Measurements from ENCODE around the gene PAGR1. TPM values are rescaled to one million over a fixed set of nuclear protein-coding genes. Genes with fewer than 3 reads are reported as not detected.

PAGR1 gene
- total and polyA plus RNA-seq, 2 of the 4 experiments (the other 2 are of a cell fraction): 10.6 to 22.1 TPM

- H2BK5ac ChIP-seq (ENCODE audit: low read depth, low read length, poor library complexity, severe bottlenecking): no peak overlapping the region
- no peak overlapping the region for H3K23ac ChIP-seq (ENCODE audit: low read depth, low read length)
- no peaks in the 10 kb centered on the region for H3K9me3 ChIP-seq (ENCODE audit: control insufficient read depth, insufficient read depth, low read length)
- no peak for DNase-seq
- H3K14ac ChIP-seq (replicated peaks; ENCODE audit: low read depth, low read length): no peak overlapping the region
- H2AFZ ChIP-seq (replicated peaks; ENCODE audit: low read length, poor library complexity): no peak overlapping the region
- no peak overlapping the region for H3K9ac ChIP-seq (ENCODE audit: low read depth, low read length)
- no TSS peak for BruUV-seq (replicated peaks)
- dilution Hi-C loops (cut with HindIII; ENCODE audit: low sequenced_read_pairs, unreplicated experiment) (no loop called here), intact Hi-C loops (cut with micrococcal nuclease) (no loop called here), in situ Hi-C loops (cut with MboI; ENCODE audit: low sequenced_read_pairs) (no loop called here)
- peaks cover 16 to 60% of the 10 kb centered on the region in 2 experiments; a peak in 3 of 4 replicates for H3K79me1 ChIP-seq (ENCODE audit: low read depth in 1 of 2, low read length in 2 of 2)
- H3K4me3 ChIP-seq (ENCODE audit: insufficient read depth, low read depth, low read length): no peak overlapping the region
- no peaks in the 10 kb centered on the region; the same call in none of the 2 replicates for H3K4me1 ChIP-seq (ENCODE audit: control insufficient read depth, insufficient read depth, low read length)
- H2BK20ac ChIP-seq (ENCODE audit: low read depth, low read length): no peak overlapping the region
- H3K9me1 ChIP-seq (ENCODE audit: insufficient read depth, low read length): peaks cover 5% of the 10 kb centered on the region; the same call in 1 of the 2 replicates
- no peak overlapping the region for H3K4ac ChIP-seq (ENCODE audit: low read depth, low read length)
- no peak for ATAC-seq (ENCODE audit: low read depth)
- ChIA-PET CTCF (interaction anchor here (0.6 kb wide), 1 partner anchor 79 kb away, joined by 8 read pairs; no protein-coding TSS in a partner anchor), POLR2A (ENCODE audit: unreplicated experiment) (no interaction called here)
- H3K18ac ChIP-seq (ENCODE audit: low read depth, low read length): no peak overlapping the region
- H2BK120ac ChIP-seq (ENCODE audit: low read depth, low read length): no peak overlapping the region
- no peak overlapping the region for H3K4me2 ChIP-seq (ENCODE audit: low read depth, low read length)
- H2BK15ac ChIP-seq (ENCODE audit: low read depth, low read length): no peak overlapping the region
- no peak overlapping the region for H4K8ac ChIP-seq (ENCODE audit: low read depth in 2 of 2, low read length in 2 of 2)
- no peak overlapping the region for H2AK9ac ChIP-seq (replicated peaks; ENCODE audit: low read depth, low read length, poor library complexity)
- H3K27me3 ChIP-seq (ENCODE audit: control insufficient read depth, insufficient read depth, low read length): no peaks in the 10 kb centered on the region
- H3K27ac ChIP-seq (ENCODE audit: insufficient read depth, low read length): no peak overlapping the region
- no peak overlapping the region for H4K5ac ChIP-seq (ENCODE audit: low read depth, low read length)
- peaks cover 73% of the 10 kb centered on the region for H3K36me3 ChIP-seq (ENCODE audit: control insufficient read depth, insufficient read depth, low read length)
- TF ChIP-seq ELK1 (IDR thresholded peaks at IDR 0.05; ENCODE audit: borderline replicate concordance, low read depth, low read length) (no peak), BHLHE40 (IDR thresholded peaks at IDR 0.05; ENCODE audit: low read depth, low read length) (no peak), MAFK (IDR thresholded peaks at IDR 0.05; ENCODE audit: low read depth, low read length) (no peak), CEBPB (IDR thresholded peaks at IDR 0.05; ENCODE audit: low read depth, low read length) (no peak), FOS (IDR thresholded peaks at IDR 0.05; ENCODE audit: low read depth, low read length) (no peak), CHD1 (IDR thresholded peaks at IDR 0.05; ENCODE audit: low read depth, low read length) (no peak), POLR2A (IDR thresholded peaks at IDR 0.05; ENCODE audit: low read depth, low read length) (no peak), RFX5 (IDR thresholded peaks at IDR 0.05; ENCODE audit: low read depth, low read length) (no peak), USF2 (IDR thresholded peaks at IDR 0.05; ENCODE audit: low read depth, low read length) (no peak), MXI1 (IDR thresholded peaks at IDR 0.05; ENCODE audit: borderline replicate concordance, low read depth, low read length) (no peak), CTCF (conservative IDR thresholded peaks at IDR 0.05; ENCODE audit: low read depth, low read length) (no peak), RCOR1 (IDR thresholded peaks at IDR 0.05; ENCODE audit: insufficient replicate concordance, low read length) (no peak), SMC3 (IDR thresholded peaks at IDR 0.05; ENCODE audit: low read depth, low read length) (no peak), RAD21 (IDR thresholded peaks at IDR 0.05; ENCODE audit: low read length) (no peak), MAZ (IDR thresholded peaks at IDR 0.05; ENCODE audit: borderline replicate concordance, low read depth, low read length) (no peak), NFE2L2 (IDR thresholded peaks at IDR 0.05; ENCODE audit: low read depth, low read length) (no peak)
- H3K56ac ChIP-seq (ENCODE audit: extremely low read depth, insufficient read depth, low read length): no peak overlapping the region
- 100% methylated on average over 1 of the region's 7 CpGs; no CpG with 5 or more reads in 1 of the 2 experiments for WGBS, 2 experiments (ENCODE audit: extremely low coverage in 2 of 2, insufficient read length in 1 of 2)
- H4K91ac ChIP-seq (ENCODE audit: insufficient read depth, low read depth, low read length): no peak overlapping the region
- no peak overlapping the region for H2AK5ac ChIP-seq (ENCODE audit: low read depth, low read length)
- peaks cover 1% of the 10 kb centered on the region; the same call in 1 of the 2 replicates for H4K20me1 ChIP-seq (ENCODE audit: insufficient read depth, low read length)
These were observed 20.0 kb downstream of the PAGR1 start for GRCh38 chr16:29835926-29836325.
